ENCODE data around the gene WNT2. TPM values are rescaled to one million over a fixed set of nuclear protein-coding genes. Genes with fewer than 3 reads are reported as not detected.

The WNT2 gene
- total and polyA plus RNA-seq, 8 donors: 0.05 to 0.40 (median 0.12) TPM; not detected in 3

- DNase-seq (no peak), FAIRE-seq (no peak), ATAC-seq (no peak)
- no peak for TF ChIP-seq CTCF (IDR thresholded peaks at IDR 0.05)
- intact Hi-C loops (cut with DNase I): no loop called here
- no peaks in the 10 kb centered on the region for H3K4me1 ChIP-seq
- H3K27ac ChIP-seq: no peak overlapping the region
- H3K36me3 ChIP-seq: no peaks in the 10 kb centered on the region
- no peak overlapping the region for H3K4me3 ChIP-seq
- 16 to 33% methylated on average over 1 of the region's 1 CpG for WGBS, 2 donors
- no peaks in the 10 kb centered on the region for H3K27me3 ChIP-seq
- H3K9me3 ChIP-seq: no peaks in the 10 kb centered on the region
Measured at GRCh38 chr7:117282239-117282812, 40.5 kb downstream of the WNT2 start.

GRCh38 chr7:117281562-117281961 is 41.3 kb downstream of the WNT2 start:
- Histone ChIP-seq H3K4me1 (no peaks in the 10 kb centered on the region), H3K27ac (no peak overlapping the region), H3K4me3 (no peak overlapping the region), H3K27me3 (no peaks in the 10 kb centered on the region), H3K36me3 (no peaks in the 10 kb centered on the region), H3K9me3 (no peaks in the 10 kb centered on the region)
- FAIRE-seq: no peak
- no peak for TF ChIP-seq CTCF (IDR thresholded peaks at IDR 0.05)
- intact Hi-C loops (cut with DNase I): no loop called here
- no peak for DNase-seq
- no peak for ATAC-seq
- WGBS, 2 donors: 73 to 82% methylated on average over 5 of the region's 5 CpGs

- Histone ChIP-seq H3K36me3 (no peaks in the 10 kb centered on the region), H3K27ac (no peak overlapping the region), H3K4me1 (no peaks in the 10 kb centered on the region), H3K27me3 (no peaks in the 10 kb centered on the region), H3K9me3 (no peaks in the 10 kb centered on the region), H3K4me3 (no peak overlapping the region)
- ATAC-seq (no peak), FAIRE-seq (no peak), DNase-seq (no peak)
- intact Hi-C loops (cut with DNase I): no loop called here
- 60 to 72% methylated on average over 12 of the region's 12 CpGs for WGBS, 2 donors
- TF ChIP-seq CTCF (IDR thresholded peaks at IDR 0.05): no peak
Measured at GRCh38 chr7:117279931-117280557, 42.8 kb downstream of the WNT2 start.

- no peaks in the 10 kb centered on the region for H3K9me3 ChIP-seq
- no peak for DNase-seq
- H3K4me1 ChIP-seq: no peaks in the 10 kb centered on the region
- no peak overlapping the region for H3K27ac ChIP-seq
- H3K27me3 ChIP-seq: no peaks in the 10 kb centered on the region
- FAIRE-seq: no peak
- H3K36me3 ChIP-seq: no peaks in the 10 kb centered on the region
- no peak overlapping the region for H3K4me3 ChIP-seq
- intact Hi-C loops (cut with DNase I): no loop called here
- 75 to 76% methylated on average over 2 of the region's 2 CpGs for whole genome bisulfite sequencing, 2 donors
- TF ChIP-seq CTCF (IDR thresholded peaks at IDR 0.05): no peak
- no peak for ATAC-seq
Measured at GRCh38 chr7:117279203-117279602, 43.7 kb downstream of the WNT2 start.

GRCh38 chr7:117278040-117278439 is 44.8 kb downstream of the WNT2 start:
- FAIRE-seq: no peak
- ATAC-seq: no peak

More at GRCh38 chr7:117278040-117278439, 44.8 kb downstream of the WNT2 start:
- H3K27me3 ChIP-seq: no peaks in the 10 kb centered on the region
- H3K9me3 ChIP-seq: no peaks in the 10 kb centered on the region
- no peak overlapping the region for H3K4me3 ChIP-seq
- H3K27ac ChIP-seq: no peak overlapping the region
- WGBS, 2 donors: 88 to 93% methylated on average over 10 of the region's 10 CpGs
- DNase-seq: no peak
- intact Hi-C loops (cut with DNase I): no loop called here
- no peaks in the 10 kb centered on the region for H3K36me3 ChIP-seq
- H3K4me1 ChIP-seq: no peaks in the 10 kb centered on the region
- TF ChIP-seq CTCF (IDR thresholded peaks at IDR 0.05): no peak

All from pancreas (tissue), 10 donors.